Progenitor cell of endocrine pancreas (in vitro differentiated cells): ENCODE results near the gene KCNJ6. TPM values are rescaled to one million over a fixed set of nuclear protein-coding genes. Genes with fewer than 3 reads are reported as not detected.

Experiments used
- DNase-seq: peaks from one replicate; pipeline ENCODE4 v3.0.0; 2021; ENCODE audit warnings: low spot score; ENCODE audit not compliant: unreplicated experiment
- H3K27ac Mint-ChIP-seq: 2 replicates; pipeline ENCODE4 v1.8.0; 2021; ENCODE audit warnings: mild to moderate bottlenecking, moderate library complexity, mixed read lengths
- H3K27me3 Mint-ChIP-seq: 2 replicates; pipeline ENCODE4 v1.8.0; 2021; ENCODE audit warnings: mixed read lengths
- H3K36me3 Mint-ChIP-seq: 2 replicates; pipeline ENCODE4 v1.8.0; 2022; ENCODE audit warnings: mixed read lengths; ENCODE audit not compliant: insufficient read depth
- H3K4me1 Mint-ChIP-seq: 2 replicates; pipeline ENCODE4 v1.8.0; 2021; ENCODE audit warnings: low read depth, mixed read lengths
- H3K4me3 Mint-ChIP-seq: 2 replicates; pipeline ENCODE4 v1.8.0; 2021; ENCODE audit warnings: low read depth, mild to moderate bottlenecking, moderate library complexity, mixed read lengths
- H3K9me3 Mint-ChIP-seq: 2 replicates; pipeline ENCODE4 v1.8.0; 2021; ENCODE audit warnings: low read depth, mixed read lengths
- CTCF ChIP-seq: fragments of 200-600 bp; sonication (generic); IDR thresholded peaks from one replicate; pipeline ENCODE4 v1.5.0; 2021; ENCODE audit warnings: antibody characterized with exemption, mild to moderate bottlenecking; ENCODE audit not compliant: unreplicated experiment
- total RNA-seq: library from RNA; stranded (reverse); gene quantifications from 2 replicates; pipeline ENCODE4 v1.2.1, GENCODE V29; 2021

Gene KCNJ6
- total RNA-seq, 1 donor from 2014 or later, result 3.3 TPM

GRCh38 chr21:37711286-37711829, 204.9 kb downstream of the KCNJ6 start:
- no peak for DNase-seq

GRCh38 chr21:37710546-37711285, 205.5 kb downstream of the KCNJ6 start:
- no peak for TF ChIP-seq CTCF
- no peak overlapping the region for H3K27ac Mint-ChIP-seq
- no peaks in the 10 kb centered on the region for H3K9me3 Mint-ChIP-seq
- no peaks in the 10 kb centered on the region for H3K36me3 Mint-ChIP-seq
- no peak for DNase-seq
- peaks cover 6% of the 10 kb centered on the region for H3K4me1 Mint-ChIP-seq
- H3K27me3 Mint-ChIP-seq, result peaks cover 5% of the 10 kb centered on the region
- H3K4me3 Mint-ChIP-seq, result no peak overlapping the region

More at GRCh38 chr21:37711286-37711829, 204.9 kb downstream of the KCNJ6 start:
- H3K36me3 Mint-ChIP-seq, result no peaks in the 10 kb centered on the region
- no peak overlapping the region for H3K27ac Mint-ChIP-seq
- H3K4me1 Mint-ChIP-seq, result peaks cover 6% of the 10 kb centered on the region
- TF ChIP-seq CTCF, result no peak
- peaks cover 5% of the 10 kb centered on the region for H3K27me3 Mint-ChIP-seq
- no peak overlapping the region for H3K4me3 Mint-ChIP-seq
- H3K9me3 Mint-ChIP-seq, result no peaks in the 10 kb centered on the region

GRCh38 chr21:37704751-37705150, 211.5 kb downstream of the KCNJ6 start:
- H3K27me3 Mint-ChIP-seq, result no peaks in the 10 kb centered on the region
- no peak for TF ChIP-seq CTCF
- H3K9me3 Mint-ChIP-seq, result no peaks in the 10 kb centered on the region
- no peaks in the 10 kb centered on the region for H3K36me3 Mint-ChIP-seq
- H3K4me1 Mint-ChIP-seq, result no peaks in the 10 kb centered on the region
- H3K4me3 Mint-ChIP-seq, result no peak overlapping the region
- no peak overlapping the region for H3K27ac Mint-ChIP-seq
- DNase-seq, result no peak

GRCh38 chr21:37702241-37702640, 214.0 kb downstream of the KCNJ6 start:
- no peak for TF ChIP-seq CTCF
- Mint-ChIP-seq H3K36me3 (no peaks in the 10 kb centered on the region), H3K9me3 (no peaks in the 10 kb centered on the region), H3K4me3 (no peak overlapping the region), H3K4me1 (no peaks in the 10 kb centered on the region), H3K27ac (no peak overlapping the region), H3K27me3 (no peaks in the 10 kb centered on the region)
- DNase-seq, result no peak

- Mint-ChIP-seq H3K9me3 (peaks cover 5% of the 10 kb centered on the region), H3K27ac (no peak overlapping the region), H3K4me3 (no peak overlapping the region), H3K4me1 (no peaks in the 10 kb centered on the region), H3K27me3 (no peaks in the 10 kb centered on the region), H3K36me3 (no peaks in the 10 kb centered on the region)
- TF ChIP-seq CTCF, result peak; percentile 67
- DNase-seq, result no peak
Observed at GRCh38 chr21:37700641-37701202, 215.5 kb downstream of the KCNJ6 start.
